ENCODE measurements around the gene LRRC18.

The LRRC18 gene

DNA sequence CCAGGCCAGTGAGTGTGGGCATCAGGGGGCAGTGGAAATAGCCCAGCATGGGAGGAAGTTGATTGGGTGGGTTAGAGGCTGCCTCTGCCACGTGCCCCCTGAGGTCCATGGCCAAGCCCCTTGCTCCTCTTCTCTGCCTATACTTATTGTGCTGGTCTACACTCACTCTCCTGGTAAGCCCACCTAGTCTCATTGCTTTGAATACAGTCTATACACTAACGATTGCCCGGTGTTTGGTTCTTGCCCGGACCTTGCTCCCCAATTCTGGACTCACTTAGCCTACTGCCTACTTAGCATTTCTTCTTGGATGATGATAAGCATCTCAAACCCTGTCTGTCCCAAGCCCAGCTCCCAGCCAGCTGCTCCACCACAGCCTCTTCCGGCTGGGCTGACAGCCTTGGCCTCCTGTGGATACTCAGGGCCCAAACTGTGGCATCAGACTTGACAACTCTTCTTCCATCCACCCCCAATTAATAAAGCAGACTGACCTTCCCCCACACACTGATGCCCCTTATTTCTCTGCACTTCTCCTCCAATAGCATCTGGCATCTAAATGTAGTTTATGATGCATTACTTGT lies 10.1 kb downstream of the LRRC18 start:
- Histone ChIP-seq H3K4me1 (ENCODE audit: control insufficient read depth, low read length) (no peaks in the 10 kb centered on the region), H3K27ac (ENCODE audit: low read depth, low read length) (no peak overlapping the region), H3K36me3 (ENCODE audit: control insufficient read depth, low read length) (no peaks in the 10 kb centered on the region), H3K4me3 (ENCODE audit: low read length) (no peak overlapping the region), H3K79me2 (ENCODE audit: control insufficient read depth, low read length) (no peaks in the 10 kb centered on the region), H3K9me2 (replicated peaks; ENCODE audit: control insufficient read depth, low read length) (no peaks in the 10 kb centered on the region), H3K27me3 (ENCODE audit: control insufficient read depth, low read length) (no peaks in the 10 kb centered on the region), H3K4me2 (ENCODE audit: low read length) (no peak overlapping the region), H3F3A (ENCODE audit: control insufficient read depth, insufficient read depth) (no peaks in the 10 kb centered on the region), H4K20me1 (ENCODE audit: control insufficient read depth, insufficient read depth, low read depth, low read length) (no peaks in the 10 kb centered on the region), H3K9me3 (ENCODE audit: control insufficient read depth, insufficient read depth, low read length) (no peaks in the 10 kb centered on the region)
- no peak for TF ChIP-seq EZH2phosphoT487 (IDR thresholded peaks at IDR 0.05; ENCODE audit: borderline replicate concordance, low read length)
- TF ChIP-seq, protein P1, sequence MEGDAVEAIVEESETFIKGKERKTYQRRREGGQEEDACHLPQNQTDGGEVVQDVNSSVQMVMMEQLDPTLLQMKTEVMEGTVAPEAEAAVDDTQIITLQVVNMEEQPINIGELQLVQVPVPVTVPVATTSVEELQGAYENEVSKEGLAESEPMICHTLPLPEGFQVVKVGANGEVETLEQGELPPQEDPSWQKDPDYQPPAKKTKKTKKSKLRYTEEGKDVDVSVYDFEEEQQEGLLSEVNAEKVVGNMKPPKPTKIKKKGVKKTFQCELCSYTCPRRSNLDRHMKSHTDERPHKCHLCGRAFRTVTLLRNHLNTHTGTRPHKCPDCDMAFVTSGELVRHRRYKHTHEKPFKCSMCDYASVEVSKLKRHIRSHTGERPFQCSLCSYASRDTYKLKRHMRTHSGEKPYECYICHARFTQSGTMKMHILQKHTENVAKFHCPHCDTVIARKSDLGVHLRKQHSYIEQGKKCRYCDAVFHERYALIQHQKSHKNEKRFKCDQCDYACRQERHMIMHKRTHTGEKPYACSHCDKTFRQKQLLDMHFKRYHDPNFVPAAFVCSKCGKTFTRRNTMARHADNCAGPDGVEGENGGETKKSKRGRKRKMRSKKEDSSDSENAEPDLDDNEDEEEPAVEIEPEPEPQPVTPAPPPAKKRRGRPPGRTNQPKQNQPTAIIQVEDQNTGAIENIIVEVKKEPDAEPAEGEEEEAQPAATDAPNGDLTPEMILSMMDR (IDR thresholded peaks at IDR 0.05; ENCODE audit: low read depth, low read length, poor library complexity, severe bottlenecking) = no peak

DNA sequence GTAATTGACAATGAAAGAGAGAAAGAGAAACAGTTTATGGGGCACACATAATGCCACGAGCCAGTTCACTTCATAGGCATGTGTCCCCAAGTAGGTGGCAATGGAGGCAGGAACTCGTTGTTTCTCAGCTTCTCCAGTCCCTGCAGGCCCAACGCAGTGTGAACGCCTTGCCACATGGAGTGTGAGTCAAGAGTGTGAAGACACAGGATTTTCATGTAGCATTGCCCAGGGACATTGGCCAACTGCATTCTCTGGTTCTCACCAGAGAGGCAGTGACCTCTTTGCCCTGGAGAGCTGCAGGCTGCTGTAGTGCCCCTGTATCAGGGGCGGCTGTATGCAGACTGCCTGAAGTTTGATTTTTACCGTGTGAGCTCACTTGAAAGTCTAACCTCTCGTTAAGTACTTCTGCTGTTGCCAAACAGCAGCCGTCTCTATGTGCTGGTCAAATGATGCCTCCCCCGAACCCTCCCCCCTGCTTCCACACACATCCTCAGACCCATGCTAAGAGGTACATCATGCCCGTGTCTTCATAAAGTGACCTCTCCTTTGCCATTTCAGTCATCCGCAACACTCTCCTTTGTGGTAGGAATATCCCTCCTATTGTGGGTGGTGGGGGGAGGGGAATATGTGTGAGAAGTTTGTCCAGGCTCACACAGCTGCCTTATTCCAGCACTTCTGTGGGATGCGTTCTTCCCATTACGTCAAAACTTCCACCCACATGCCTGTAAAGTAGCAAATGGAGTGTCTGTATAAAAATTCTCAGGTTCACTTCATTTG lies 12.7 kb downstream of the LRRC18 start:
- no peaks in the 10 kb centered on the region for H3K9me3 ChIP-seq (ENCODE audit: control insufficient read depth, insufficient read depth, low read length)
- no peaks in the 10 kb centered on the region for H3K79me2 ChIP-seq (ENCODE audit: control insufficient read depth, low read length)
- H3K27me3 ChIP-seq (ENCODE audit: control insufficient read depth, low read length) = no peaks in the 10 kb centered on the region
- H3K4me3 ChIP-seq (ENCODE audit: low read length) = no peak overlapping the region
- TF ChIP-seq, protein P1 (IDR thresholded peaks at IDR 0.05; ENCODE audit: low read depth, low read length, poor library complexity, severe bottlenecking) = no peak
- no peak for TF ChIP-seq EZH2phosphoT487 (IDR thresholded peaks at IDR 0.05; ENCODE audit: borderline replicate concordance, low read length)
- H3K4me1 ChIP-seq (ENCODE audit: control insufficient read depth, low read length) = no peaks in the 10 kb centered on the region
- no peaks in the 10 kb centered on the region for H4K20me1 ChIP-seq (ENCODE audit: control insufficient read depth, insufficient read depth, low read depth, low read length)
- H3F3A ChIP-seq (ENCODE audit: control insufficient read depth, insufficient read depth) = no peaks in the 10 kb centered on the region
- no peak overlapping the region for H3K4me2 ChIP-seq (ENCODE audit: low read length)
- no peaks in the 10 kb centered on the region for H3K36me3 ChIP-seq (ENCODE audit: control insufficient read depth, low read length)
- no peak overlapping the region for H3K27ac ChIP-seq (ENCODE audit: low read depth, low read length)
- H3K9me2 ChIP-seq (replicated peaks; ENCODE audit: control insufficient read depth, low read length) = no peaks in the 10 kb centered on the region

DNA sequence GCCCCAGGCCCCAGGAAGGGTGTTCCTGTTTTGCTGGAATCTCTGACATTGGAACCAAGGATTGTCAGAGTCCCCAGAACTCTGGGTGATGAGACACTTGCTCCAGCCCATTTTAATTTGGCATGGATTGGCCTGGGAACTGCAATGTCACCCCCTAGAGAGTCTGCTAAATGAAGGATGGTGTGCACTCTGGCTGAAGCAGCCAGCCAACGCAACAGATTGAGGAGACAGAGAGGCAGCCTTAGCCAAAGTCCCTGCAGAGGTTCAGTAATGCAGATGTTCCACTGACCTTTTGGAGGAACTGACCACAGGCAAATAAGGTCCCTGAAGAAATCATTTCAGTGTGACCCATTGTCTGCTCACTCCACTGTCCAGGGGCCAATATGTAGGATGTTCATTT lies 13.4 kb downstream of the LRRC18 start:
- H3K36me3 ChIP-seq (ENCODE audit: control insufficient read depth, low read length) = no peaks in the 10 kb centered on the region
- H3K27ac ChIP-seq (ENCODE audit: low read depth, low read length) = no peak overlapping the region
- no peaks in the 10 kb centered on the region for H3F3A ChIP-seq (ENCODE audit: control insufficient read depth, insufficient read depth)
- no peak overlapping the region for H3K4me3 ChIP-seq (ENCODE audit: low read length)
- H3K27me3 ChIP-seq (ENCODE audit: control insufficient read depth, low read length) = no peaks in the 10 kb centered on the region
- no peaks in the 10 kb centered on the region for H3K79me2 ChIP-seq (ENCODE audit: control insufficient read depth, low read length)
- TF ChIP-seq EZH2phosphoT487 (IDR thresholded peaks at IDR 0.05; ENCODE audit: borderline replicate concordance, low read length) = no peak
- TF ChIP-seq, protein P1 (IDR thresholded peaks at IDR 0.05; ENCODE audit: low read depth, low read length, poor library complexity, severe bottlenecking) = no peak
- no peak overlapping the region for H3K4me2 ChIP-seq (ENCODE audit: low read length)
- no peaks in the 10 kb centered on the region for H3K9me2 ChIP-seq (replicated peaks; ENCODE audit: control insufficient read depth, low read length)
- H3K9me3 ChIP-seq (ENCODE audit: control insufficient read depth, insufficient read depth, low read length) = no peaks in the 10 kb centered on the region
- no peaks in the 10 kb centered on the region for H3K4me1 ChIP-seq (ENCODE audit: control insufficient read depth, low read length)
- H4K20me1 ChIP-seq (ENCODE audit: control insufficient read depth, insufficient read depth, low read depth, low read length) = no peaks in the 10 kb centered on the region; the same call in 1 of the 2 replicates

Measured in DOHH2 (cell line).